HuH-7 (cell line): ENCODE results near the gene INF2.

ENCODE experiments used
- DNase-seq: peaks from one replicate; pipeline ENCODE4 v3.0.0; 2011; ENCODE audit warnings: low spot score

INF2 gene

GRCh38 chr14:104689881-104690711 is 678 bp downstream of the INF2 start:
- DNase-seq = no peak

DNA sequence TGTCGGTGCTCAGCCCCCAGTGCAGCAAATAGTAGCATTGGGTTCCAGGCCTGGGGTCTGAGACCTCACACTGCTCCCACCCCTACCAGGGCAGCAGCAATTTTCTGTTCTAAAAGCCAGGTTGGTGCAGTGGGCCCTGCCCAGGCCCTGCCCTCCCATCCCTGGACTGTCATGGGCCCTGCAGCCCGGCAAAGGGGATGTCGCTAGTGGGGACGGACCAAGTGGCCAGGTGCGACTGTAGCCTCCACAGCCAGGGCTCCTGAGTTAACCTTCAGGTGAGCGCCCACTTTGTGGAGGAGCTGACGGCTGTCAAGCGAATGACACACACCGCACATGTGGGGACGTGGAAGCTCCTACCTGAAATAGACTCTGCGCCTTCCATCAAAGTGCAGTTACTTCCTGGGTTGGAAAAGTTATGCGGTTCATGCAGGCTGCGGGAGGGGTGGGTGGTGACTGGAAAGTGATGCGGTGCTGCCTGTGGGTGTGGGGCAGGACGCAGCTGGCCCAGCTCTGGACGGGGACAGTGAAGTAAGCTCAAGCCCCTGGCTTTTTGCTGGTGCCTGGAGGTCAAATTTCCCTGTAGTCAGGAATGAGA is 1.5 kb downstream of the INF2 start:
- no peak for DNase-seq

- DNase-seq = no peak
Measured at GRCh38 chr14:104691546-104692260, 2.3 kb downstream of the INF2 start.

DNA sequence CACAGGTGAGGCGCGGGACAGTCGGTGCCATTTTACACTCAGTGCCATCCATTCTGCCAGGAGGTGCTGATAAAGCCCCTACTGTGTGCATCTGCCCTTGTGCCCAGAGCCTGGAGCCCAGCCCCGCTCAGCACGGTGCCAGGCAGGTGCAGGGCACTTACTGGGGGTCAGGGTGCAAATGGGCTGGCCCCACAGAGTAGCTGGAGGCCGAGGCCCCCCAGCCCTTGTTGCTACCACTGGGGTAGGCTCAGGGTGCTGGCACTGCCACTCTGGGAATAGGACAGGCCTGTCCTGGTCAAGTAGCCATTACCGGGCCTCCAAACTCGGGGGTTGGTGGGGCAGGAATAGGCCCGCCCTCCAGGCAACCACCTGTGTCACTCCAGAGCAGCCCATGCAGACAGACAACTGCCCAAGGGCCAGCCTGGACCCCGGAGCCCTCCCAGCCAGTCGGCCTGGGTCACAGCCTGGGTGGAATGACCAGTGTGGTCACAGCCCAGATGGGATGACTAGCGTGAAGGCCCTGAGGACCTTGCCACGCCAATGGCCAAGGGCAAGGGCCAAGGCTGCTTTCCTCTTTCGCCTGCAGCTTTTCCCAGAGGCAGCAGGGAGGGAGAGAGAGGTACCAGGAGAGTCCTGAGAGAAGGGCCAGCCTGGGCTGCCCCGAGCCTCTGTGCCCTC is 3.0 kb downstream of the INF2 start:
- DNase-seq = no peak

- DNase-seq = no peak
Measured at GRCh38 chr14:104692939-104693315, 3.5 kb downstream of the INF2 start.

DNA sequence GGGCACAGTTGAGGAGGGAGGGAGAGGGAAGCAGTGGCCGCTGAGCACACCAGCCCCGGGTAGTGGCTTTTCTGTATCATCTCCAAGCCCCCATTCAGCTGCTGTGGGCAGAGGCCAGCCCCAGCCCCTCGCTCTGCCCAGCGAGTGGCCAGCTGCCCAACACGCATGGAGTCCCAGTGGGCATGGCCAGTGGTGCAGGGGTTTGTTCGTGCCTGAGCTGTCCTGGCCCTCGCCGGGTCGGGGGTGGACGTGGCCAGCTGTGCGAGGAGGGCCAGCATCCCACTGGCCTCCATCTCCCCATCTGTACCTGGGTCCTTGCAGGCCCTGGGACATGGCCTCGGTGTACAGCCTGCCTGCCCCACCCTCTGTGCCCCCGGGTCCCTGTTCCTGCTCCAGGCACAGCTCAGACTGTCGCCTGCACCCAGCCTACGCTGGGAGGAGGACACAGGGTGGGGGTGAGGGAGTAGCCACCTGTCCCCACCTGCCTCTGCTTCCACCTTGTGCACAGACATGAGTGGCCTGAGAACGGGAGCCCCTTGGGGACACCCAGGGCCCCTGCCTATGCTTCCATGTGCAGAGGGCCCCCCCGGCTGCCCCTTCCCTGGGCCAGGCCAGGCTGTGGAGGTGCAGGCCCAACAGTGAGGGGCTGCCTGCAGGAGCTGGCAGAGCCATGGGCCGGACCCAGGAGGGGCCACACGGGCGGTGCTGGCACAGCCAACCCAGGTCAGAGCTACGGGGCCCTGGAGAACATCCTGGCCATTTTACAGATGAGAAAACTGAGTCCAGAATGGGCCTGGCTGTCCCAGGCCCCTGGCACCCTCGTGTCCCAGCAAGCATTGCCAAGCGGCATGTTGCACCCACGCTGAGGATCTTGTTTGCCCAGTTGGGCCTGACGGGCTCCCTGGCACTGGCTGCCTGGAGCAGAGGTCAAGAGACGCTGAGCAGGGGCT is 4.3 kb downstream of the INF2 start:
- no peak for DNase-seq

DNA sequence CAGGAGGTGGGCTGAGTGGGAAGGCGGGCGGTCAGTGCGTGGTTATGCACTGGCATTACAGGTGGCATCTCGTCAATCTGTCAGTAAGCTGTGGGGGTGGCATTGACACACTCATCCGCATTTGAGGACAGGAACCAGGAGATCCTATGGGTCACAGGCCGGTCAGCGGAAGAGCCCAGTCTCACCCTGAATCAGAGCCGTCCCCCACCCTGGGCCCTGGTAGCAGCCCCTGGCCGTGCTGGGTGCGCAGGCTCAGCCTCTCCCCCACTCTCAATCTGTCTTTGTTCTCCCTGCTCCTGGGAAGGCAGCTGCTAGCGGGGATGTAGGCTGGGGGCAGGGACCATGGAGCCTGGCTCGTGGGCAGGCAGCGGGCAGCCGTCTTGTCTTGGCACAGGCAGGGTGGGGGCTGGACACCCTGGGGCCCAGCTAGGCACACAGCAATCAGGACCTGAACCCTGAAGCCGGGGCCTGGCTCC is 5.1 kb downstream of the INF2 start:
- no peak for DNase-seq

GRCh38 chr14:104694991-104695659 is 5.7 kb downstream of the INF2 start:
- DNase-seq = no peak

DNA sequence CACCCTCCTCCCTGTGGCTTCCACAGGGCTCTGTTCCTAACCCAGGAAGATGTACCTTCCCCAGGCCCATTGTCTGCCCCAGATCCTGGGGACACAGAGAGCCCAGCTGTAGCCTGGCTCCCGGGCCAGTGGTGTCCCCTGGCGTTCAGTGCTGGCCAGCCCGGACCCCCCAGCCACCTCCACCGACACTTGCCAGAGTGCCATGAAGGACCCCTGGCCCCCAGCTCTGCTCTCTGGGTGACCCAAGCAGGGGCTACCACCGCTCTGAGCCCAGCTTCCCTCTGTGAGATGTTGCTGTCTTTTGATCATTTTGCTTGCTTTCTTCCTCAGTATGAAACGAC is 6.2 kb downstream of the INF2 start:
- DNase-seq = no peak

DNA sequence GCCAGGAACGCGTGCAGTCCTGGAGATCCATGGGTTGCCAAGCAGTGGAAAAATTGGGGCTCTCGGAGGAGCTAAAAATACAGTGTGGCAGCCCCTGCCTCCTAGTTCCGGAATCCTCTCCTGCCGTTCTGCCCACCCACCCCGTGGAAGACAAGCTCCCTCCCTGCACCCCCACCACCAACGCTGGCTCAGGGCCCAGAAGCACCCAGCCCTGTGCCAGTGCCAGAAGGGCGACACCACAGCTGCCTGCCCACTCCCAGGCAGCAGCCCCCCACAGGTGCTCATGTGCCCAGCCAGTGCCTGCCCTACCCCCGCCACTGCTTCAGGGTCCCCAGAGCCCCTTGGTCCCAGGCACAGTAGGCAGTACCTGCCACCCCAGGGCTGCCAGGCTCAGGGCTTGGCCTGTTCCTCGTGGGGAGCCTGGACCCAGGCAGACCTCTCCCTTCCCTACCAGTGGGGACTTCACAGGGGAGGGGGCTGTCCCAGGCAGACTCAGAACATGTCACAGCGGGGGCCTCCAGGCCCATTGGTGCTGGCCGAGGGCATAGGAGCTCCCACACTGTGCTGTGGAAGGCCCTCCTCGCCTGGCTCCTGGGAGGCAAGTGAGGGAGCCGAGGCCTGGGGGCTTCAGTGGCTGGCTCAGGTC is 7.4 kb downstream of the INF2 start:
- no peak for DNase-seq

DNA sequence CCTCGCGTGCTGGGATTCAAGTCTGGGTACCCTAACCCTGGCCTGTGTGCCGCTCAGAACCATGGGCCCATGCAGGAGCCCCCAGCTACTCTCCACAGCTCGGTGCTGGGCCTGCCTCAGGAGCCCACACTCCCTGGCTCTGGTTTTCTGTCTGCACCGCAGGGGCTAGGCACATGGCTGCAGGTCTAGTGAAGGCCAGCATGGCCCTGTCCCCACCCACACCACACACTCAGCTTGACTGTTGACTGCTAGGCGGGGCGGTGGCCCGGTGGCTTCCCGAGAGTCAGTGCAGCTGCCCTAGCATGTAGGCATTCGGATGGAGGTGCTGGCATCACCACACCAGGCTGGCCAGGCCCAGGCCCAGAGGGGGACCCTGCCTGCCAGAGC is 7.9 kb downstream of the INF2 start:
- no peak for DNase-seq

- DNase-seq = no peak
Measured at GRCh38 chr14:104697892-104698583, 8.6 kb downstream of the INF2 start.

- DNase-seq = no peak
Measured at GRCh38 chr14:104698688-104699425, 9.4 kb downstream of the INF2 start.

DNA sequence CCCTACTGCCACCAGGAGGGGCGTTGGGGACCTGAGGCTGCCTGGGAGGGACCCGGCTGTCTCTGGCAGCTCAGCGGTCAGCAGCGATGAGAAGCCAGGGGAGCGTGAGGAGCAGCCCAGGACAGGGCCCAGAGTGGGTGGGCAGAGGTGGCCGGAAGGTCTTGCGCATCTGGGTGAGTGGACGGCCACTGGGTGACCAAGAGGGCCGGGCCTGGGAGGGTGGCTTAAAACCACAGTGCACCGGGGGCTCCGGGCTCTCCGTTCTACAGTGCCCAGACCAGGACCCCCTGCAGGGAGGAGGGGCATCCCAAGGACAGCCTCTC is 10.0 kb downstream of the INF2 start:
- DNase-seq = no peak

DNA sequence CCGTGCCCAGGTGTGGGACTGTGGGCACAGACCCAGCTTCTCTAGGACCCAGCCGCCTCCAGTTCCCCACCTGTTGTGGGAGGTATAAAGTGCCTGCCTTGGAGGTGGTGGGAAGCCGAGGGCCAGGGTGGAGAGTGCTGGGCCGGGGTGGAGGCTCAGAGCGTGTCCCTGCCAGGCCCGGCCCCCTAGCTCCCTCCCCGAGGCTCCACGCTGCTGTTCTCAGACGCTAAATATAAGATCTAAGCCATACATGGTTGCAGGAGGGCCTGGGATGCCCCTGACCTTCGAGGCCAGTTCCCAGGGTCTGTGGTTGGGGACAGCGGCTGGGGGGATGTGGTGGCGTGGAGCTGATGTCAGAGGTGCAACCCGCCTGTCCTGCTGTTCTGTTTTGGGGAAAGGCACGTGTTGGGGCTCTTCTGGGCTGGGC is 10.8 kb downstream of the INF2 start:
- DNase-seq = no peak

GRCh38 chr14:104700747-104701217 is 11.4 kb downstream of the INF2 start:
- no peak for DNase-seq

- DNase-seq = no peak
Measured at GRCh38 chr14:104701383-104702076, 12.1 kb downstream of the INF2 start.

DNA sequence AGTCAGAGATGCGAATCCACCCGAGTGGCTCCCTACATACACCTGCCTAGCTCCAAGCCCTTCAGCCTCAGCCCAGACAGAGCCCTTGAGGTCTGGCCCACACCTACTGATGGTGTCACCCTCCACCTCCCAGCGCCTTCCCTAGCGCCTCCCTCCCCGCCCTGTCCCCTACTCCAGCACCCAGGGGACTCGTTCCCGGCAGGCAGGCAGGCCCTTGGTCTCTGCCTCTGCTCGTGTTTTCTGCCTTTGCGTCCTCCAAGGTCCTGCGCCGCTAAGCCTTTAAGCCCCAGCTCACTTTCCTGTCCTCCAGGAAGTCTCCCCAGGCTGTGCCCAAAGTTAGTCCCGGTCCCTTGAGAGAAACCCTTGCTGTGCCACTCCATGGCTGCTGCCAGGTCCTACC is 12.7 kb downstream of the INF2 start:
- DNase-seq = no peak
